GM12878 (cell line): Measurements from ENCODE around the gene GID4. TPM values are rescaled to one million over a fixed set of nuclear protein-coding genes. Genes with fewer than 3 reads are reported as not detected.

Source experiments
- ATAC-seq: fragments of 200-7000 bp; cut with Tn5 transposase; 3 replicates; pipeline ENCODE4 v1.9.1; 2020; ENCODE audit warnings: mild to moderate bottlenecking, moderate library complexity
- BruUV-seq: library from RNA; stranded (reverse); fragments of 400-500 nt; replicated peaks from 2 replicates; lab custom pipeline; 2021; lab: Mats Ljungman, UMichigan
- CTCF ChIA-PET: fragments of 300-600 bp; sonication (Branson Sonifier 250); formaldehyde crosslinking; extraction: SDS; loops from one replicate; lab custom pipeline; 2021; ENCODE audit warnings: inconsistent platforms; lab: Yijun Ruan, JAX
- POLR2A ChIA-PET: fragments of 350-600 bp; formaldehyde crosslinking; extraction: SDS; loops from one replicate; lab custom pipeline; 2021; ENCODE audit warnings: inconsistent platforms; lab: Charles Lee
- RAD21 ChIA-PET: fragments of 300-600 bp; sonication (Branson Sonifier 250); formaldehyde crosslinking; loops from one replicate; lab custom pipeline; 2023; ENCODE audit warnings: antibody characterized with exemption; ENCODE audit not compliant: unreplicated experiment; lab: Charles Lee
- SMC1A ChIA-PET: fragments of 300-600 bp; sonication (Branson Sonifier 250); formaldehyde crosslinking; loops from one replicate; lab custom pipeline; 2023; ENCODE audit not compliant: unreplicated experiment, uncharacterized antibody; lab: Charles Lee
- DNase-seq: peaks from one replicate; pipeline ENCODE4 v3.0.0-alpha.2; 2011; ENCODE audit warnings: low read depth, low spot score
- FAIRE-seq: peaks from 3 replicates; lab custom pipeline; 2011; peaks lifted over from hg19 to GRCh38; lab: Jason Lieb, UNC
- H2AFZ ChIP-seq: 2 replicates; pipeline ENCODE4 v1.6.0; 2011; ENCODE audit warnings: low read depth, low read length, control low read depth; ENCODE audit not compliant: control insufficient read depth
- H3K27ac ChIP-seq: 2 replicates; pipeline ENCODE4 v1.5.1; 2011; ENCODE audit warnings: control low read depth; ENCODE audit not compliant: control insufficient read depth, insufficient read depth
- H3K27me3 ChIP-seq, 2 experiments: replicated peaks in 1 of 2; 2 replicates each; pipeline versions ENCODE4 v1.6.0 to v1.6.1; 2011; ENCODE audit warnings: low read length in 1 of 2; ENCODE audit not compliant: control insufficient read depth in 2 of 2, insufficient read depth in 2 of 2
- H3K36me3 ChIP-seq, 2 experiments: 2 replicates each; pipeline ENCODE4 v1.5.1; 2011; ENCODE audit warnings: low read length in 1 of 2; ENCODE audit not compliant: control insufficient read depth in 2 of 2, insufficient read depth in 2 of 2
- H3K4me1 ChIP-seq: 2 replicates; pipeline ENCODE4 v1.6.1; 2011; ENCODE audit warnings: mild to moderate bottlenecking, low read length, moderate library complexity, mixed read lengths; ENCODE audit not compliant: control insufficient read depth, insufficient read depth
- H3K4me2 ChIP-seq: 2 replicates; pipeline ENCODE4 v1.6.0; 2011; ENCODE audit warnings: control low read depth; ENCODE audit not compliant: control insufficient read depth, insufficient read depth
- H3K4me3 ChIP-seq: fragments of 200-600 bp; sonication (generic); 2 replicates; pipeline ENCODE4 v1.5.1; 2016
- H3K79me2 ChIP-seq: 2 replicates; pipeline ENCODE4 v1.6.0; 2011; ENCODE audit warnings: low read length; ENCODE audit not compliant: control insufficient read depth, insufficient read depth
- H3K9ac ChIP-seq: 2 replicates; pipeline ENCODE4 v1.8.0; 2011; ENCODE audit warnings: low read length, control low read depth, mixed read lengths; ENCODE audit not compliant: control insufficient read depth, insufficient read depth
- H3K9me3 ChIP-seq: replicated peaks from 3 replicates; pipeline ENCODE4 v1.5.1; 2011; ENCODE audit warnings: mild to moderate bottlenecking, low read length; ENCODE audit not compliant: control insufficient read depth, insufficient read depth
- H4K20me1 ChIP-seq: 2 replicates; pipeline ENCODE4 v1.6.0; 2011; ENCODE audit not compliant: control insufficient read depth, insufficient read depth
- ATF7 ChIP-seq: fragments of 450-650 bp; IDR thresholded peaks from 2 replicates; pipeline ENCODE4 v1.6.1; 2016; ENCODE audit warnings: low read depth, mild to moderate bottlenecking
- BCL11A ChIP-seq: IDR thresholded peaks from 2 replicates; pipeline ENCODE4 v1.6.1; 2011; ENCODE audit warnings: low read depth, low read length
- CHD2 ChIP-seq: IDR thresholded peaks from 2 replicates; pipeline ENCODE4 v1.6.1; 2011; ENCODE audit warnings: low read depth, low read length, improper control_type of control experiment, borderline replicate concordance
- CREB1 ChIP-seq: IDR thresholded peaks from 2 replicates; pipeline ENCODE4 v1.6.1; 2012; ENCODE audit warnings: low read depth, mild to moderate bottlenecking, inconsistent platforms
- IRF4 ChIP-seq: IDR thresholded peaks from 2 replicates; pipeline ENCODE4 v1.6.1; 2011; ENCODE audit warnings: low read depth, low read length
- MEF2B ChIP-seq: fragments of 450-650 bp; IDR thresholded peaks from 2 replicates; pipeline ENCODE4 v1.6.1; 2018; ENCODE audit warnings: mild to moderate bottlenecking, moderate library complexity; ENCODE audit not compliant: partially characterized antibody, poor library complexity, severe bottlenecking
- POLR2A ChIP-seq: IDR thresholded peaks from 2 replicates; pipeline ENCODE4 v1.6.1; 2011; ENCODE audit warnings: low read depth, mild to moderate bottlenecking, low read length
- RAD51 ChIP-seq: fragments of 450-650 bp; IDR thresholded peaks from 2 replicates; pipeline ENCODE4 v1.6.1; 2016; ENCODE audit warnings: moderate library complexity, mild to moderate bottlenecking, inconsistent platforms
- RB1 ChIP-seq: fragments of 450-650 bp; formaldehyde crosslinking; IDR thresholded peaks from 2 replicates; pipeline ENCODE4 v1.6.1; 2017; ENCODE audit warnings: mild to moderate bottlenecking, borderline replicate concordance
- SP1 ChIP-seq: IDR thresholded peaks from one replicate; pipeline ENCODE4 v1.6.1; 2011; ENCODE audit warnings: low read depth, low read length
- ZNF217 ChIP-seq: fragments of 450-650 bp; IDR thresholded peaks from 2 replicates; pipeline ENCODE4 v1.6.1; 2017; ENCODE audit warnings: antibody characterized with exemption, mild to moderate bottlenecking
- ZNF274 ChIP-seq: IDR thresholded peaks from one replicate; pipeline ENCODE4 v1.8.0; 2011; ENCODE audit not compliant: insufficient read length, insufficient read depth
- ZNF384 ChIP-seq: IDR thresholded peaks from 2 replicates; pipeline ENCODE4 v1.6.1; 2012; ENCODE audit warnings: low read depth, mild to moderate bottlenecking, low read length, improper control_type of control experiment, borderline replicate concordance
- ZSCAN29 ChIP-seq: fragments of 450-650 bp; IDR thresholded peaks from 2 replicates; pipeline ENCODE4 v1.6.1; 2017; ENCODE audit warnings: mild to moderate bottlenecking, moderate library complexity
- WGBS: methylation state at CpG from one replicate; pipeline ENCODE4 v1.1.6; 2016; ENCODE audit warnings: low lambda C conversion rate; ENCODE audit not compliant: insufficient replicate concordance, insufficient coverage; ENCODE audit errors: missing lambda C conversion rate; 5-methylcytosine and 5-hydroxymethylcytosine counted together
- in situ Hi-C: fragments of 300-500 bp; cut with MboI; formaldehyde crosslinking; loops from 9 replicates; pipeline ENCODE4 v1.14.3; 2018; ENCODE audit warnings: mixed read lengths
- intact Hi-C: fragments of 100-400 bp; cut with micrococcal nuclease; formaldehyde crosslinking; loops from one replicate; pipeline ENCODE4 v1.14.2; 2022; ENCODE audit not compliant: unreplicated experiment
- polyA plus RNA-seq, 11 experiments: library from polyadenylated mRNA; depleted of rRNA in 4 of 11; unstranded in 6 of 11; stranded (reverse) in 5 of 11; fragments of >200 nt; fragmentation: Nextera tagmentation in 4 of 11; fragmentation: Illumina TruSeq in 1 of 11; extraction: Ambion mirVana in 4 of 11; extraction: Trizol in 1 of 11; gene quantifications; 1 replicate in 1 of 11; 2 replicates in 10 of 11; pipeline versions ENCODE4 v1.2.1 to v1.2.3, GENCODE V29; 2011 to 2016; ENCODE audit warnings: inconsistent platforms in 2 of 11, missing spikeins in 2 of 11, low read depth in 1 of 11
- total RNA-seq, 4 experiments: library from RNA; depleted of rRNA in 3 of 4; stranded (reverse); fragments of >200 nt in 3 of 4; fragmentation: Illumina TruSeq in 1 of 4; extraction: Trizol in 1 of 4; gene quantifications; 2 replicates each; pipeline versions ENCODE4 v1.2.1 to v1.2.3, GENCODE V29; 2013 to 2021
- TF ChIP-seq, protein P1 (sequence below): fragments of 450-650 bp; IDR thresholded peaks from 2 replicates; pipeline ENCODE4 v1.6.1; 2017; ENCODE audit warnings: mild to moderate bottlenecking

GID4 gene
- total and polyA plus RNA-seq, 10 of the 15 experiments (the other 5 are each of a cell fraction or from before 2014, with no cell fraction given), result 0.93 to 7.3 (median 3.6) TPM

DNA sequence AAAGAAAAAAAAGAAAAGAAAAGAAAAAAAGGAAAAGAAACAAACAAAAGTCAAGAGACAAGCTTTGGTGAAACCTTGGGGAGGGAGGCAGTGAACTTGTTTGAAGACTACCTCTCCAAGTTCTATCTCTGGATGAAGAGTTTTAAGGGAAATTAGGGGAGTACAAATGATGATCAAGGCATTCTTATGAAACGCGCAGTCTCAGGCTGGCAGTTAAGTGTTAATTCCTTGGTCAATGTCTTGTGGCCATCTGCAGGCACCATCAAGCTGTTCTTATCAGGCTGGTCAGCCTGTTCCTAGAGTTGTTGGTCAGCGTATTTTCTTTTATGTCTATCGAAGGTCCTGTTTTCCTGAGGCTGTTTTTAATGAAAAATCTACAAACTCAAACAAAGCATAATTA lies 40.3 kb downstream of the GID4 start:
- Histone ChIP-seq H3K9ac (no peak overlapping the region), H3K9me3 (no peaks in the 10 kb centered on the region), H3K79me2 (no peaks in the 10 kb centered on the region), H4K20me1 (no peaks in the 10 kb centered on the region), H3K4me2 (no peak overlapping the region), H3K4me3 (no peak overlapping the region), H3K27ac (no peak overlapping the region), H2AFZ (no peak overlapping the region), H3K36me3 (no peaks in the 10 kb centered on the region), H3K4me1 (no peaks in the 10 kb centered on the region), H3K27me3 (no peaks in the 10 kb centered on the region)
- intact Hi-C loops (no loop called here), in situ Hi-C loops (no loop called here)
- ChIA-PET SMC1A (no interaction called here), CTCF (interaction anchor here (0.7 kb wide), 1 partner anchor 53 kb away, joined by 3 read pairs; no protein-coding TSS in a partner anchor), RAD21 (no interaction called here), POLR2A (interaction anchor here (0.6 kb wide), 1 partner anchor 57 kb away, joined by 3 read pairs; no protein-coding TSS in a partner anchor)
- DNase-seq (no peak), FAIRE-seq (no peak), ATAC-seq (no peak)
- no TSS peak for BruUV-seq
- TF ChIP-seq ZNF274 (no peak), CHD2 (no peak), POLR2A (no peak), RAD51 (no peak)
- TF ChIP-seq, protein P1, sequence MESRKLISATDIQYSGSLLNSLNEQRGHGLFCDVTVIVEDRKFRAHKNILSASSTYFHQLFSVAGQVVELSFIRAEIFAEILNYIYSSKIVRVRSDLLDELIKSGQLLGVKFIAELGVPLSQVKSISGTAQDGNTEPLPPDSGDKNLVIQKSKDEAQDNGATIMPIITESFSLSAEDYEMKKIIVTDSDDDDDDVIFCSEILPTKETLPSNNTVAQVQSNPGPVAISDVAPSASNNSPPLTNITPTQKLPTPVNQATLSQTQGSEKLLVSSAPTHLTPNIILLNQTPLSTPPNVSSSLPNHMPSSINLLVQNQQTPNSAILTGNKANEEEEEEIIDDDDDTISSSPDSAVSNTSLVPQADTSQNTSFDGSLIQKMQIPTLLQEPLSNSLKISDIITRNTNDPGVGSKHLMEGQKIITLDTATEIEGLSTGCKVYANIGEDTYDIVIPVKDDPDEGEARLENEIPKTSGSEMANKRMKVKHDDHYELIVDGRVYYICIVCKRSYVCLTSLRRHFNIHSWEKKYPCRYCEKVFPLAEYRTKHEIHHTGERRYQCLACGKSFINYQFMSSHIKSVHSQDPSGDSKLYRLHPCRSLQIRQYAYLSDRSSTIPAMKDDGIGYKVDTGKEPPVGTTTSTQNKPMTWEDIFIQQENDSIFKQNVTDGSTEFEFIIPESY, result no peak
- 64% methylated on average over 4 of the region's 4 CpGs for WGBS

DNA sequence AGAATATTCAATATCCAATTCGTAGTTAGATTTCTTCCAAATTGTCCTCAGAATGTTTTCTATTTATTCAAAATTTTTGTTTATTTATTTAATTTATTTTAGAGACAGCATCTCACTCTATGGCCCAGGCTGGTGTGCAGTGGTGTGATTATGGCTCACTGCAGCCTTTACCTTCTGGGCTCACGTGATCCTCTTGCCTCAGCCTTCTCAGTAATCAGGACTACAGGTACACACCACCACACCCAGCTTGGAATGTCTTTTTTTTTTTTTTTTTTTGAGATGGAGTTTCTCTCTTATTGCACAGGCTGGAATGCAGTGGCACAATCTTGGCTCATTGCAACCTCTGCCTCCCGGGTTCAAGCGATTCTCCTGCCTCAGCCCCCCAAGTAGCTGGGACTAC lies 45.0 kb downstream of the GID4 start:
- in situ Hi-C loops (loop anchor here (5.0 kb wide), 1 partner anchor 48 kb away; no protein-coding TSS in a partner anchor), intact Hi-C loops (no loop called here)
- DNase-seq (no peak), ATAC-seq (no peak), FAIRE-seq (no peak)
- H3K9ac ChIP-seq, result no peak overlapping the region
- ChIA-PET SMC1A (no interaction called here), CTCF (no interaction called here), RAD21 (no interaction called here), POLR2A (interaction anchor here (0.6 kb wide), 1 partner anchor 412 kb away, joined by 3 read pairs; no protein-coding TSS in a partner anchor)
- H3K27me3 ChIP-seq, result no peaks in the 10 kb centered on the region
- no peaks in the 10 kb centered on the region for H4K20me1 ChIP-seq
- BruUV-seq, result no TSS peak
- 58% methylated on average over 4 of the region's 4 CpGs for WGBS
- no peak overlapping the region for H3K27ac ChIP-seq
- TF ChIP-seq ZNF217, result no peak
- TF ChIP-seq ZNF384, result no peak
- no peak for TF ChIP-seq POLR2A
- TF ChIP-seq ZSCAN29, result no peak
- no peak for TF ChIP-seq MEF2B
- no peak for TF ChIP-seq CREB1
- TF ChIP-seq SP1, result no peak
- TF ChIP-seq RB1, result no peak
- no peak for TF ChIP-seq BCL11A
- no peak for TF ChIP-seq ATF7
- TF ChIP-seq IRF4, result no peak
- H3K4me1 ChIP-seq, result no peaks in the 10 kb centered on the region
- H3K36me3 ChIP-seq, result no peaks in the 10 kb centered on the region
- H2AFZ ChIP-seq, result no peak overlapping the region
- no peaks in the 10 kb centered on the region for H3K9me3 ChIP-seq
- no peak overlapping the region for H3K4me2 ChIP-seq
- H3K4me3 ChIP-seq, result no peak overlapping the region
- peaks cover 17% of the 10 kb centered on the region for H3K79me2 ChIP-seq
